Measurements from ENCODE around the gene FAM117B. TPM values are rescaled to one million over a fixed set of nuclear protein-coding genes. Genes with fewer than 3 reads are reported as not detected.

The FAM117B gene
- total RNA-seq, 1 experiment from 2014 or later = 24.0 TPM

GRCh38 chr2:202808754-202809153 is 174.0 kb downstream of the FAM117B start:
- Histone ChIP-seq H3K23ac (ENCODE audit: insufficient read length, low read depth, low read length) (no peak overlapping the region), H3K4ac (ENCODE audit: low read depth, low read length) (no peak overlapping the region), H3K18ac (ENCODE audit: insufficient read length, low read depth, low read length) (no peak overlapping the region), H3K27me3 (ENCODE audit: insufficient read depth, low read length) (no peaks in the 10 kb centered on the region), H4K91ac (ENCODE audit: insufficient read length, low read depth, low read length) (no peak overlapping the region), H2AFZ (ENCODE audit: low read length) (no peak overlapping the region), H2AK5ac (ENCODE audit: insufficient read length, low read length) (no peak overlapping the region), H2BK20ac (ENCODE audit: low read depth, low read length, poor library complexity, severe bottlenecking) (no peak overlapping the region), H2BK5ac (ENCODE audit: insufficient read length, low read length) (no peak overlapping the region), H2BK120ac (ENCODE audit: low read depth, low read length, poor library complexity, severe bottlenecking) (no peak overlapping the region), H3K56ac (ENCODE audit: insufficient read length, low read depth, low read length) (no peak overlapping the region), H3K27ac (ENCODE audit: insufficient read length, low read depth, low read length) (no peak overlapping the region), H4K5ac (ENCODE audit: insufficient read length, low read depth, low read length) (no peak overlapping the region), H3K23me2 (ENCODE audit: insufficient read length, low read depth, low read length, poor library complexity, severe bottlenecking) (no peaks in the 10 kb centered on the region), H3T11ph (ENCODE audit: low read length) (no peak overlapping the region), H3K4me2 (ENCODE audit: insufficient read depth, insufficient read length, low read length) (no peak overlapping the region), H4K8ac (replicated peaks; ENCODE audit: insufficient read length, low read depth, low read length) (no peak overlapping the region), H2BK15ac (ENCODE audit: low read depth, low read length) (no peak overlapping the region), H2BK12ac (ENCODE audit: insufficient read length, low read depth, low read length) (no peak overlapping the region), H3K79me1 (ENCODE audit: insufficient read depth, low read depth, low read length, poor library complexity, severe bottlenecking) (no peaks in the 10 kb centered on the region), H3K9me3 (ENCODE audit: control insufficient read depth, low read depth, low read length) (no peaks in the 10 kb centered on the region), H3K9ac (ENCODE audit: extremely low read depth, insufficient read length, low read length) (no peak overlapping the region), H3K4me1 (ENCODE audit: insufficient read depth, low read length) (no peaks in the 10 kb centered on the region), H4K20me1 (ENCODE audit: control insufficient read depth, insufficient read depth, insufficient read length) (no peaks in the 10 kb centered on the region), H3K79me2 (ENCODE audit: insufficient read depth, low read length) (no peaks in the 10 kb centered on the region), H3K14ac (ENCODE audit: insufficient read depth, low read length) (no peak overlapping the region)
- peaks cover 10 to 14% of the 10 kb centered on the region in 2 experiments for H3K4me1 Mint-ChIP-seq
- peaks cover 13 to 17% of the 10 kb centered on the region in 2 experiments for H3K9me3 Mint-ChIP-seq
- TF ChIP-seq, protein P1, sequence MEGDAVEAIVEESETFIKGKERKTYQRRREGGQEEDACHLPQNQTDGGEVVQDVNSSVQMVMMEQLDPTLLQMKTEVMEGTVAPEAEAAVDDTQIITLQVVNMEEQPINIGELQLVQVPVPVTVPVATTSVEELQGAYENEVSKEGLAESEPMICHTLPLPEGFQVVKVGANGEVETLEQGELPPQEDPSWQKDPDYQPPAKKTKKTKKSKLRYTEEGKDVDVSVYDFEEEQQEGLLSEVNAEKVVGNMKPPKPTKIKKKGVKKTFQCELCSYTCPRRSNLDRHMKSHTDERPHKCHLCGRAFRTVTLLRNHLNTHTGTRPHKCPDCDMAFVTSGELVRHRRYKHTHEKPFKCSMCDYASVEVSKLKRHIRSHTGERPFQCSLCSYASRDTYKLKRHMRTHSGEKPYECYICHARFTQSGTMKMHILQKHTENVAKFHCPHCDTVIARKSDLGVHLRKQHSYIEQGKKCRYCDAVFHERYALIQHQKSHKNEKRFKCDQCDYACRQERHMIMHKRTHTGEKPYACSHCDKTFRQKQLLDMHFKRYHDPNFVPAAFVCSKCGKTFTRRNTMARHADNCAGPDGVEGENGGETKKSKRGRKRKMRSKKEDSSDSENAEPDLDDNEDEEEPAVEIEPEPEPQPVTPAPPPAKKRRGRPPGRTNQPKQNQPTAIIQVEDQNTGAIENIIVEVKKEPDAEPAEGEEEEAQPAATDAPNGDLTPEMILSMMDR (conservative IDR thresholded peaks at IDR 0.05) = no peak
- no CpG with 5 or more reads among the region's 3 CpGs for WGBS (ENCODE audit: extremely low coverage, insufficient read length, low lambda C conversion rate)
- no peak overlapping the region for H3K27ac Mint-ChIP-seq
- no peak overlapping the region for H3K4me3 Mint-ChIP-seq
- DNase-seq = no peak
- peaks cover 7 to 23% (median 21%) of the 10 kb centered on the region in 3 experiments for H3K36me3 Mint-ChIP-seq (ENCODE audit: insufficient read depth in 1 of 3, low read depth in 3 of 3)
- no peaks in the 10 kb centered on the region for H3K27me3 Mint-ChIP-seq (ENCODE audit: low read depth)

Measured in H9 (cell line).